ENCODE results near the gene IPO4. TPM values are rescaled to one million over a fixed set of nuclear protein-coding genes. Genes with fewer than 3 reads are reported as not detected.

The IPO4 gene
- total RNA-seq, 1 donor from 2014 or later: 47.9 TPM

GRCh38 chr14:24135834-24136683 lies 52.6 kb downstream of the IPO4 start, which contains the start of gene PSME1:
Gene PSME1, plus strand, starts transcription at chr14:24136194. Its CDS starts 69 bp downstream, at chr14:24136263.

GRCh38 chr14:24130380-24130716 lies 58.3 kb downstream of the IPO4 start, which contains the start of gene FITM1:
Gene FITM1, plus strand, starts transcription at chr14:24130659. Its CDS starts 905 bp downstream, at chr14:24131564.

Other genes with a start within 250 kb of the IPO4 start
- 31.2 and 47.7 TPM in 2 replicates for gene DHRS4, start 235.0 kb downstream of the IPO4 start, total RNA-seq
- gene DHRS4L2, start 199.9 kb downstream of the IPO4 start, total RNA-seq: 11.6 and 14.9 TPM in 2 replicates
- gene CARMIL3, start 136.8 kb downstream of the IPO4 start, total RNA-seq: under 0.01 and 0.12 TPM in 2 replicates
- not detected in 2 replicates for gene CPNE6, start 117.3 kb downstream of the IPO4 start, total RNA-seq
- gene PCK2, start 94.5 kb downstream of the IPO4 start, total RNA-seq: 40.1 and 60.2 TPM in 2 replicates
- 56.0 and 64.2 TPM in 2 replicates for gene DCAF11, start 74.0 kb downstream of the IPO4 start, total RNA-seq
- gene NRL, start 73.9 kb downstream of the IPO4 start, total RNA-seq: 0.55 and 1.00 TPM in 2 replicates
- 0.37 TPM in 1 of 2 replicates, not detected in the other for gene FITM1, start 58.2 kb downstream of the IPO4 start, total RNA-seq
- gene PSME1, start 52.6 kb downstream of the IPO4 start, total RNA-seq: 69.7 and 121 TPM in 2 replicates
- gene EMC9, start 47.2 kb downstream of the IPO4 start, total RNA-seq: 20.0 and 34.6 TPM in 2 replicates
- gene PSME2, start 42.2 kb downstream of the IPO4 start, total RNA-seq: 111 and 120 TPM in 2 replicates
- 40.7 and 44.7 TPM in 2 replicates for gene RNF31, start 41.3 kb downstream of the IPO4 start, total RNA-seq
- gene IRF9, start 27.6 kb downstream of the IPO4 start, total RNA-seq: 68.6 and 80.1 TPM in 2 replicates
- gene REC8, start 16.7 kb downstream of the IPO4 start, total RNA-seq: 0.87 and 1.1 TPM in 2 replicates
- gene TM9SF1, start 6.6 kb upstream of the IPO4 start, total RNA-seq: 74.9 and 79.5 TPM in 2 replicates
- 0.11 TPM in 1 of 2 replicates, not detected in the other for gene TSSK4, start 16.9 kb upstream of the IPO4 start, total RNA-seq
- 32.7 and 38.6 TPM in 2 replicates for gene CHMP4A, start 24.7 kb upstream of the IPO4 start, total RNA-seq
- gene MDP1, start 27.2 kb upstream of the IPO4 start, total RNA-seq: 18.9 and 23.2 TPM in 2 replicates
- gene NEDD8, start 43.6 kb upstream of the IPO4 start, total RNA-seq: 163 and 222 TPM in 2 replicates
- gene GMPR2, start 44.1 kb upstream of the IPO4 start, total RNA-seq: 57.1 and 69.0 TPM in 2 replicates
- 59.9 and 69.5 TPM in 2 replicates for gene TINF2, start 53.8 kb upstream of the IPO4 start, total RNA-seq
- gene TGM1, start 74.4 kb upstream of the IPO4 start, total RNA-seq: 0.25 and 0.55 TPM in 2 replicates
- 17.9 and 28.6 TPM in 2 replicates for gene RABGGTA, start 82.8 kb upstream of the IPO4 start, total RNA-seq
- 13.3 and 19.2 TPM in 2 replicates for gene DHRS1, start 111.0 kb upstream of the IPO4 start, total RNA-seq
- 22.6 and 29.0 TPM in 2 replicates for gene NOP9, start 111.0 kb upstream of the IPO4 start, total RNA-seq
- 1.6 and 2.9 TPM in 2 replicates for gene CIDEB, start 119.2 kb upstream of the IPO4 start, total RNA-seq
- gene LTB4R2, start 121.3 kb upstream of the IPO4 start, total RNA-seq: 3.7 and 3.8 TPM in 2 replicates
- 1.2 and 1.5 TPM in 2 replicates for gene LTB4R, start 122.7 kb upstream of the IPO4 start, total RNA-seq
- gene ADCY4, start 146.3 kb upstream of the IPO4 start, total RNA-seq: 5.1 and 8.1 TPM in 2 replicates
- 0.50 and 1.00 TPM in 2 replicates for gene RIPK3, start 151.2 kb upstream of the IPO4 start, total RNA-seq
- 62.5 and 76.2 TPM in 2 replicates for gene NFATC4, start 179.4 kb upstream of the IPO4 start, total RNA-seq
- 9.1 and 13.2 TPM in 2 replicates for gene NYNRIN, start 210.2 kb upstream of the IPO4 start, total RNA-seq
- gene CBLN3, start 240.9 kb upstream of the IPO4 start, total RNA-seq: 1.5 and 5.5 TPM in 2 replicates
- 60.5 and 61.6 TPM in 2 replicates for gene KHNYN, start 241.1 kb upstream of the IPO4 start, total RNA-seq

Data from uterine smooth muscle cell (primary cell).